IMR-90 (cell line): Measurements from ENCODE around the gene CLIC4. TPM values are rescaled to one million over a fixed set of nuclear protein-coding genes. Genes with fewer than 3 reads are reported as not detected.

Experiments
- ATAC-seq: fragments of 200-7000 bp; cut with Tn5 transposase; 2 replicates; pipeline ENCODE4 v1.9.1; 2020; ENCODE audit warnings: low read depth, mild to moderate bottlenecking, moderate library complexity
- BruUV-seq: library from RNA; stranded (reverse); fragments of 400-500 nt; replicated peaks from 2 replicates; lab custom pipeline; 2021; lab: Mats Ljungman, UMichigan
- CTCF ChIA-PET: fragments of 300-600 bp; formaldehyde crosslinking; extraction: SDS; loops from one replicate; lab custom pipeline; 2021; ENCODE audit warnings: antibody characterized with exemption; lab: Yijun Ruan, JAX
- POLR2A ChIA-PET: fragments of 300-600 bp; sonication (Branson Sonifier 250); formaldehyde crosslinking; loops from one replicate; lab custom pipeline; 2022; ENCODE audit warnings: antibody characterized with exemption; ENCODE audit not compliant: unreplicated experiment; lab: Charles Lee
- DNase-seq: peaks from one replicate; pipeline ENCODE4 v3.0.0; 2013
- H2AFZ ChIP-seq: replicated peaks from 2 replicates; pipeline ENCODE3; 2013; ENCODE audit warnings: low read length, mild to moderate bottlenecking; ENCODE audit not compliant: poor library complexity
- H2AK5ac ChIP-seq: 2 replicates; pipeline ENCODE4 v1.6.1; 2013; ENCODE audit warnings: low read depth, low read length, inconsistent platforms
- H2AK9ac ChIP-seq: replicated peaks from 2 replicates; pipeline ENCODE3; 2013; ENCODE audit warnings: mild to moderate bottlenecking, low read depth, low read length, moderate library complexity; ENCODE audit not compliant: poor library complexity
- H2BK120ac ChIP-seq: 2 replicates; pipeline ENCODE4 v1.6.1; 2013; ENCODE audit warnings: low read depth, low read length, inconsistent platforms
- H2BK15ac ChIP-seq: 3 replicates; pipeline ENCODE4 v1.6.1; 2013; ENCODE audit warnings: low read depth, low read length, inconsistent platforms
- H2BK20ac ChIP-seq: 2 replicates; pipeline ENCODE4 v1.6.1; 2013; ENCODE audit warnings: low read depth, mild to moderate bottlenecking, inconsistent platforms, low read length, moderate library complexity
- H2BK5ac ChIP-seq: 2 replicates; pipeline ENCODE4 v1.6.1; 2013; ENCODE audit warnings: mild to moderate bottlenecking, low read depth, low read length, inconsistent platforms; ENCODE audit not compliant: poor library complexity, severe bottlenecking
- H3K14ac ChIP-seq: replicated peaks from 2 replicates; pipeline ENCODE4 v1.6.1; 2013; ENCODE audit warnings: low read depth, low read length, inconsistent platforms
- H3K18ac ChIP-seq: 2 replicates; pipeline ENCODE4 v1.6.1; 2013; ENCODE audit warnings: low read depth, low read length, control low read depth
- H3K23ac ChIP-seq: 2 replicates; pipeline ENCODE4 v1.6.1; 2013; ENCODE audit warnings: low read depth, low read length, inconsistent platforms
- H3K27ac ChIP-seq: 2 replicates; pipeline ENCODE4 v1.5.1; 2013; ENCODE audit warnings: mild to moderate bottlenecking, control low read depth, low read length; ENCODE audit not compliant: insufficient read depth
- H3K27me3 ChIP-seq: 2 replicates; pipeline ENCODE4 v1.6.1; 2013; ENCODE audit warnings: low read length; ENCODE audit not compliant: control insufficient read depth, insufficient read depth
- H3K36me3 ChIP-seq: 2 replicates; pipeline ENCODE4 v1.6.1; 2013; ENCODE audit warnings: low read length, mixed read lengths; ENCODE audit not compliant: control insufficient read depth, insufficient read depth
- H3K4ac ChIP-seq: 2 replicates; pipeline ENCODE4 v1.6.1; 2013; ENCODE audit warnings: low read depth, low read length, inconsistent platforms
- H3K4me1 ChIP-seq: 2 replicates; pipeline ENCODE4 v1.6.1; 2013; ENCODE audit warnings: low read length, mixed read lengths; ENCODE audit not compliant: control insufficient read depth, insufficient read depth
- H3K4me2 ChIP-seq: 2 replicates; pipeline ENCODE4 v1.6.1; 2013; ENCODE audit warnings: low read depth, mild to moderate bottlenecking, control low read depth, low read length, moderate library complexity
- H3K4me3 ChIP-seq: 2 replicates; pipeline ENCODE4 v1.5.1; 2013; ENCODE audit warnings: low read depth, mild to moderate bottlenecking, control low read depth, low read length, moderate library complexity; ENCODE audit not compliant: insufficient read depth
- H3K56ac ChIP-seq: 2 replicates; pipeline ENCODE4 v1.6.1; 2013; ENCODE audit warnings: low read length, inconsistent platforms; ENCODE audit not compliant: insufficient read depth; ENCODE audit errors: extremely low read depth
- H3K79me1 ChIP-seq, 2 experiments: 2 replicates each; pipeline ENCODE4 v1.6.1; 2013; ENCODE audit warnings: low read length in 2 of 2, inconsistent platforms in 1 of 2, low read depth in 1 of 2
- H3K9ac ChIP-seq: 2 replicates; pipeline ENCODE4 v1.6.1; 2013; ENCODE audit warnings: low read depth, low read length, control low read depth
- H3K9me1 ChIP-seq: 2 replicates; pipeline ENCODE4 v1.6.1; 2013; ENCODE audit warnings: low read length, inconsistent platforms; ENCODE audit not compliant: insufficient read depth
- H3K9me3 ChIP-seq: 2 replicates; pipeline ENCODE4 v1.6.1; 2013; ENCODE audit warnings: low read length; ENCODE audit not compliant: control insufficient read depth, insufficient read depth
- H4K20me1 ChIP-seq: 2 replicates; pipeline ENCODE4 v1.6.1; 2013; ENCODE audit warnings: low read length, inconsistent platforms; ENCODE audit not compliant: insufficient read depth
- H4K5ac ChIP-seq: 2 replicates; pipeline ENCODE4 v1.6.1; 2013; ENCODE audit warnings: mild to moderate bottlenecking, low read depth, low read length, control low read depth
- H4K8ac ChIP-seq, 2 experiments: 2 replicates each; pipeline ENCODE4 v1.6.1; 2013; ENCODE audit warnings: low read depth in 2 of 2, low read length in 2 of 2, control low read depth in 1 of 2, inconsistent platforms in 1 of 2
- H4K91ac ChIP-seq: 2 replicates; pipeline ENCODE4 v1.6.1; 2013; ENCODE audit warnings: low read depth, low read length, inconsistent platforms; ENCODE audit not compliant: insufficient read depth
- whole genome bisulfite sequencing, 2 experiments: methylation state at CpG; one replicate each; pipeline versions ENCODE4 v1.1.5 to v1.1.7; 2013; ENCODE audit warnings: missing lambda C conversion rate in 2 of 2; ENCODE audit not compliant: insufficient read length in 1 of 2; ENCODE audit errors: extremely low coverage in 2 of 2; 5-methylcytosine and 5-hydroxymethylcytosine counted together
- dilution Hi-C: fragments of 300-500 bp; cut with HindIII; formaldehyde crosslinking; loops from one replicate; pipeline ENCODE4 v1.14.3; 2018; ENCODE audit warnings: low sequenced_read_pairs; ENCODE audit not compliant: unreplicated experiment
- in situ Hi-C: fragments of 300-500 bp; cut with MboI; formaldehyde crosslinking; loops from 3 replicates; pipeline ENCODE4 v1.14.3; 2019; ENCODE audit warnings: low sequenced_read_pairs, inconsistent platforms, mixed read lengths
- intact Hi-C: fragments of 100-400 bp; cut with micrococcal nuclease; formaldehyde crosslinking; loops from 2 replicates; pipeline ENCODE4 v1.10.0; 2022
- polyA plus RNA-seq, 3 experiments: library from polyadenylated mRNA; depleted of rRNA; stranded (reverse); fragments of >200 nt; gene quantifications; 2 replicates each; pipeline ENCODE4 v1.2.3, GENCODE V29; 2012; ENCODE audit warnings: low replicate concordance in 1 of 3
- total RNA-seq: library from RNA; depleted of rRNA; stranded (reverse); fragments of >200 nt; gene quantifications from 2 replicates; pipeline ENCODE4 v1.2.3, GENCODE V29; 2012
- TF ChIP-seq, protein P1 (sequence below): fragments of 150-350 bp; IDR thresholded peaks from 2 replicates; pipeline ENCODE4 v1.6.1; 2016; ENCODE audit warnings: low read depth, mild to moderate bottlenecking, low read length, moderate library complexity, borderline replicate concordance

The CLIC4 gene
- total and polyA plus RNA-seq, 2 of the 4 experiments (the other 2 are of a cell fraction), result 242 to 392 TPM

DNA sequence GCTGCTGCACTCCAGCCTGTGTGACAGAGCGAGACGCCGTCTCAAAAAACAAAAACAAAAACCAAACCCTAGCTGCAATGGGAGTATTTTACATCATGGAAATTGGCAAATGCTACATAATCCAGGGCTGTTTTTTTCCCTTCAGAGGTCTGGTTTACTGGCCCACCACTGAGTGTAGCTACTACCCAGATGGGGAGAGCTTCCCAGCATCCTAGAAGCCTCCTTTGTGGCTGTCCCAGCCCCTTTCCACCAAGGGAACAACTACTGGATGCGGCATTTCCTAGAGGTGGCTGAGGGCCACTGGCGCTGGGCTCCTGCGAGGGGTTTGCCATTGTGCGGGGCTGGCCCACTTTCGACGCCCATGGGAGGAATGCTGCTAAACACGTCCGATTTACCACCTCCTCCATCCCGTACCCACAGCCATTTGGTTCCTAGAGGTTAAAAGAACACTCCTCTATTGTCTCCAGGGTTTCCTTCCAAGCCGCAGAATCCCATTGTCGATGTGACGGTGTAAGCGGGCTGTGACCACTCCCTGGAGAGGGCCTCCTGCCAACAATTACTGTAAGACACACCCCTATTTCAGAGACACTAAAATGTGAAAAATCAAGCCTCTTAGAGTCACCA, 129.5 kb downstream of the CLIC4 start:
- no peaks in the 10 kb centered on the region for H3K9me1 ChIP-seq
- H2BK5ac ChIP-seq, result no peak overlapping the region
- peaks cover 39% of the 10 kb centered on the region for H3K27me3 ChIP-seq
- H4K91ac ChIP-seq, result no peak overlapping the region
- no peak overlapping the region for H3K9ac ChIP-seq
- no peak overlapping the region for H3K14ac ChIP-seq
- dilution Hi-C loops (no loop called here), in situ Hi-C loops (no loop called here), intact Hi-C loops (no loop called here)
- ATAC-seq (no peak), DNase-seq (no peak)
- no peak overlapping the region for H3K23ac ChIP-seq
- H4K5ac ChIP-seq, result no peak overlapping the region
- no peak overlapping the region for H3K56ac ChIP-seq
- no peak overlapping the region for H2BK15ac ChIP-seq
- TF ChIP-seq, protein P1, sequence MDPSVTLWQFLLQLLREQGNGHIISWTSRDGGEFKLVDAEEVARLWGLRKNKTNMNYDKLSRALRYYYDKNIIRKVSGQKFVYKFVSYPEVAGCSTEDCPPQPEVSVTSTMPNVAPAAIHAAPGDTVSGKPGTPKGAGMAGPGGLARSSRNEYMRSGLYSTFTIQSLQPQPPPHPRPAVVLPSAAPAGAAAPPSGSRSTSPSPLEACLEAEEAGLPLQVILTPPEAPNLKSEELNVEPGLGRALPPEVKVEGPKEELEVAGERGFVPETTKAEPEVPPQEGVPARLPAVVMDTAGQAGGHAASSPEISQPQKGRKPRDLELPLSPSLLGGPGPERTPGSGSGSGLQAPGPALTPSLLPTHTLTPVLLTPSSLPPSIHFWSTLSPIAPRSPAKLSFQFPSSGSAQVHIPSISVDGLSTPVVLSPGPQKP, result no peak
- no peak overlapping the region for H2AK5ac ChIP-seq
- no peak overlapping the region for H3K4ac ChIP-seq
- H4K8ac ChIP-seq, result no peak overlapping the region
- H2AFZ ChIP-seq, result no peak overlapping the region
- WGBS, 2 experiments, result no CpG with 5 or more reads among the region's 16 CpGs
- H2AK9ac ChIP-seq, result no peak overlapping the region
- no peak overlapping the region for H3K18ac ChIP-seq
- no peak overlapping the region for H2BK20ac ChIP-seq
- BruUV-seq, result no TSS peak
- H4K20me1 ChIP-seq, result no peaks in the 10 kb centered on the region
- H3K79me1 ChIP-seq, result no peaks in the 10 kb centered on the region
- no peak overlapping the region for H3K4me3 ChIP-seq
- H2BK120ac ChIP-seq, result no peak overlapping the region
- H3K9me3 ChIP-seq, result no peaks in the 10 kb centered on the region
- POLR2A ChIA-PET, result interaction anchor here (0.5 kb wide), 1 partner anchor 26 kb away, joined by 4 read pairs; no protein-coding TSS in a partner anchor
- CTCF ChIA-PET, result no interaction called here
- no peaks in the 10 kb centered on the region for H3K36me3 ChIP-seq
- no peak overlapping the region for H3K27ac ChIP-seq
- H3K4me2 ChIP-seq, result no peak overlapping the region
- peaks cover 2% of the 10 kb centered on the region; the same call in 1 of the 2 replicates for H3K4me1 ChIP-seq
